ENCODE measurements around the gene CRHR1. TPM values are rescaled to one million over a fixed set of nuclear protein-coding genes. Genes with fewer than 3 reads are reported as not detected.

Gene CRHR1
- total RNA-seq, 1 experiment from 2014 or later: not detected

- CTCF ChIA-PET: no interaction called here
- no peaks in the 10 kb centered on the region for H3K79me2 ChIP-seq (ENCODE audit: low read depth)
- peaks cover 80% of the 10 kb centered on the region for H3K27me3 ChIP-seq (ENCODE audit: insufficient read depth, low read depth)
- H3K4me3 ChIP-seq: no peak overlapping the region
- no peaks in the 10 kb centered on the region for H3K36me3 ChIP-seq (ENCODE audit: low read depth)
- intact Hi-C loops (cut with micrococcal nuclease; ENCODE audit: unreplicated experiment): no loop called here
- no peak overlapping the region for H3K27ac ChIP-seq
- no peak overlapping the region for H2AFZ ChIP-seq
- no peak for DNase-seq
- H3K9me3 ChIP-seq (ENCODE audit: insufficient read depth, low read depth): no peaks in the 10 kb centered on the region
- H3F3A ChIP-seq (ENCODE audit: insufficient read depth, low read depth): no peaks in the 10 kb centered on the region
- no peaks in the 10 kb centered on the region for H3K4me1 ChIP-seq (replicated peaks; ENCODE audit: insufficient read depth)
- TF ChIP-seq EZH2 (IDR thresholded peaks at IDR 0.05; ENCODE audit: low read depth): no peak
- TF ChIP-seq, protein P1, sequence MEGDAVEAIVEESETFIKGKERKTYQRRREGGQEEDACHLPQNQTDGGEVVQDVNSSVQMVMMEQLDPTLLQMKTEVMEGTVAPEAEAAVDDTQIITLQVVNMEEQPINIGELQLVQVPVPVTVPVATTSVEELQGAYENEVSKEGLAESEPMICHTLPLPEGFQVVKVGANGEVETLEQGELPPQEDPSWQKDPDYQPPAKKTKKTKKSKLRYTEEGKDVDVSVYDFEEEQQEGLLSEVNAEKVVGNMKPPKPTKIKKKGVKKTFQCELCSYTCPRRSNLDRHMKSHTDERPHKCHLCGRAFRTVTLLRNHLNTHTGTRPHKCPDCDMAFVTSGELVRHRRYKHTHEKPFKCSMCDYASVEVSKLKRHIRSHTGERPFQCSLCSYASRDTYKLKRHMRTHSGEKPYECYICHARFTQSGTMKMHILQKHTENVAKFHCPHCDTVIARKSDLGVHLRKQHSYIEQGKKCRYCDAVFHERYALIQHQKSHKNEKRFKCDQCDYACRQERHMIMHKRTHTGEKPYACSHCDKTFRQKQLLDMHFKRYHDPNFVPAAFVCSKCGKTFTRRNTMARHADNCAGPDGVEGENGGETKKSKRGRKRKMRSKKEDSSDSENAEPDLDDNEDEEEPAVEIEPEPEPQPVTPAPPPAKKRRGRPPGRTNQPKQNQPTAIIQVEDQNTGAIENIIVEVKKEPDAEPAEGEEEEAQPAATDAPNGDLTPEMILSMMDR (conservative IDR thresholded peaks at IDR 0.05): no peak
- no TSS peak for BruUV-seq (replicated peaks)
- POLR2A ChIA-PET (ENCODE audit: unreplicated experiment): no interaction called here
- H4K20me1 ChIP-seq (ENCODE audit: insufficient read depth): no peaks in the 10 kb centered on the region
- no peaks in the 10 kb centered on the region for H3K9me2 ChIP-seq (ENCODE audit: insufficient read depth)
- H3K4me2 ChIP-seq: no peak overlapping the region
These were observed 34.6 kb downstream of the CRHR1 start for GRCh38 chr17:45818699-45819098.

DNA sequence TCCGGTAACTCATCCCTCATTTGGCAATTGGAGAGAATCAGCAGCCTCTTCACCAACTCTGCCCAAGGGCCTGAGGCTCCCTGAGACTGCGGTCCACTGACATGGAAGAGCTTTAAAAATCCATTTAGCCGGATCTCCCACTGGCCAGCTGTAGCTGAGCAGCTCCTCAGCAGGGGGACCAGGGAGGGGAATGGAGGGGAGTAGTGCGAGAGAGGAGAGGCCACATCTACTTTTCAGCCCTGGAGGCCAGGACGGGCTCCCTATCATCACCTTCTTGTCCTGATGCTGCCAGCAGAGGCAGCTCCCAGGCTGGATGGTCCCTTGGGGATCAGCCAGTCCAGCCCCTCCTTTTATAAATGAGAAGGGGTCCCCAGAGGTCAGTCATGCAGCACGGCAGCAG, 35.5 kb downstream of the CRHR1 start:
- Histone ChIP-seq H3K4me2 (no peak overlapping the region), H3K27ac (no peak overlapping the region), H4K20me1 (ENCODE audit: insufficient read depth) (no peaks in the 10 kb centered on the region), H3K9me2 (ENCODE audit: insufficient read depth) (no peaks in the 10 kb centered on the region), H2AFZ (no peak overlapping the region), H3K4me3 (no peak overlapping the region), H3K79me2 (ENCODE audit: low read depth) (no peaks in the 10 kb centered on the region), H3K9me3 (ENCODE audit: insufficient read depth, low read depth) (no peaks in the 10 kb centered on the region), H3F3A (ENCODE audit: insufficient read depth, low read depth) (no peaks in the 10 kb centered on the region), H3K4me1 (replicated peaks; ENCODE audit: insufficient read depth) (no peaks in the 10 kb centered on the region), H3K36me3 (ENCODE audit: low read depth) (no peaks in the 10 kb centered on the region), H3K27me3 (ENCODE audit: insufficient read depth, low read depth) (peaks cover 86% of the 10 kb centered on the region)
- ChIA-PET CTCF (no interaction called here), POLR2A (ENCODE audit: unreplicated experiment) (no interaction called here)
- TF ChIP-seq, protein P1 (conservative IDR thresholded peaks at IDR 0.05): no peak
- no peak for TF ChIP-seq EZH2 (IDR thresholded peaks at IDR 0.05; ENCODE audit: low read depth)
- BruUV-seq (replicated peaks): no TSS peak
- intact Hi-C loops (cut with micrococcal nuclease; ENCODE audit: unreplicated experiment): no loop called here
- DNase-seq: no peak

- ChIA-PET POLR2A (ENCODE audit: unreplicated experiment) (no interaction called here), CTCF (no interaction called here)
- Histone ChIP-seq H2AFZ (no peak overlapping the region), H3K4me3 (no peak overlapping the region), H3K27ac (no peak overlapping the region), H3K4me1 (replicated peaks; ENCODE audit: insufficient read depth) (no peaks in the 10 kb centered on the region), H3F3A (ENCODE audit: insufficient read depth, low read depth) (no peaks in the 10 kb centered on the region), H3K27me3 (ENCODE audit: insufficient read depth, low read depth) (peaks cover 90% of the 10 kb centered on the region), H3K9me3 (ENCODE audit: insufficient read depth, low read depth) (no peaks in the 10 kb centered on the region), H4K20me1 (ENCODE audit: insufficient read depth) (no peaks in the 10 kb centered on the region), H3K9me2 (ENCODE audit: insufficient read depth) (no peaks in the 10 kb centered on the region), H3K36me3 (ENCODE audit: low read depth) (no peaks in the 10 kb centered on the region), H3K79me2 (ENCODE audit: low read depth) (no peaks in the 10 kb centered on the region), H3K4me2 (no peak overlapping the region)
- no TSS peak for BruUV-seq (replicated peaks)
- intact Hi-C loops (cut with micrococcal nuclease; ENCODE audit: unreplicated experiment): no loop called here
- TF ChIP-seq, protein P1 (conservative IDR thresholded peaks at IDR 0.05): no peak
- TF ChIP-seq EZH2 (IDR thresholded peaks at IDR 0.05; ENCODE audit: low read depth): no peak
- DNase-seq: no peak
These were observed 36.1 kb downstream of the CRHR1 start for GRCh38 chr17:45820052-45820780.
